HG03280 (cell line): Measurements from ENCODE around the gene GPSM3.
"Not testable (repeated sequence)": the region's sequence is repeated elsewhere in the genome, so short reads cannot be mapped to it uniquely, and the experiment has no call there.

Source experiments
- ATAC-seq: cut with Tn5 transposase; IDR thresholded peaks from one replicate; pipeline ENCODE4 v1.9.1; 2021; ENCODE audit warnings: mild to moderate bottlenecking, moderate library complexity; ENCODE audit not compliant: unreplicated experiment

GPSM3 gene

DNA sequence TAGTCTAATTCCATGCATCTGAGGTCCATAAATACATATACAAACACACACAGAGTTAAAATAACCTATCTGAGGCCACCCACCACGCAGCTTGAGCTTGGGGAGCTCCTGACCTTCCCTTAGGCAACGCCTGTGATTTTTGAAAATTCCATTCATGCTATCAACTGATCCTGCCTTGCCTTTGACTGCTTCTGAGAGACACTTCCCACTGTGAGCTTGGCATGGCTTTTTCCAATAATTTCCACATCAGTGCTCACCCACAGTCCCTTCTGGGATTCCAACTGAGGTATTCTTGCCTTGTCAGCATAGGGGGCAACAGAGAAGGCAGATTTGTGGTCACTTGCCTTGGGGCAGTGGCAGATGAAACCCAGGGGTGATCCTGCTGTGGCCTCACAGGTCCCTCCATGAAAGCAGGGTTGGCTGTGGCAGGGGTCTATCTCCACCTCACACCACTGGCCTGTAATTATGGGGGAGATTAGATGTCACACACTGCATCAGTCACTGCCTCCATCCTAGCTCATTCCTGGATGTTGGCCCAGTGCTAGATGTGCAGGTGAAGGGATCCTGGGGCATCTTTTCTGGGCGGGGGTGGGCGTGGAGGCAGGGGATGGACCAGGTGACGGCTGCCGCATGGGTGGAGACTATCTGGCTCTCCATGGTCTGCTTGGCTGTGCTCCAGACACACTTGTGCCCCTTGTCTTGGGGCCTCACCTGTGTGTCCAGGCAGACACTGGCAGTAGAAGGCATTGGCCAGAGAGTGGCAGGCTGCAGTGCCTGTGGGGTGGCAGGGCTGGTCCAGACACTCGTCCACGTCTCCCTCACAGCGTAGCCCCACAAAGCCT lies 11.2 kb upstream of the GPSM3 start:
- no peak for ATAC-seq

DNA sequence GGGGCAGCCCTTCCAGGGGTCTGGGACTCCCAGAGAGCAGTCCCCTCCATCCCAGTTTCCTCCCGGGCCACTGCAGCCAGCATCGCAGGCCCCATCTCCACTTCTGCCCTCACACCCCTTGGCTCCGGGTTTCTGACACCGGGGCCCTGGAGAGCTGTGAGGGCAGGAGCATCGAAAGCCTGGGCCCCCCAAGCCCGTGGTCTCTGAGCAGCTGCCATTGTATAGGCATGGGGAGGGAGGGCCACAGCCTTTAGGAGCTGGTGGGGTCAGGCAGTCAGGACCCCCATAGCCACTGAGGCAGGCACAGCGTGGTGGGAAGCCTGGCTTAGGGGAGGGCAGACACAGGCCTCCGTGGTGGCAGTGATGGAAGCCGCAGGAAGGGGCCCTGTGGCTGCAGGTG lies 9.7 kb upstream of the GPSM3 start:
- no peak for ATAC-seq

DNA sequence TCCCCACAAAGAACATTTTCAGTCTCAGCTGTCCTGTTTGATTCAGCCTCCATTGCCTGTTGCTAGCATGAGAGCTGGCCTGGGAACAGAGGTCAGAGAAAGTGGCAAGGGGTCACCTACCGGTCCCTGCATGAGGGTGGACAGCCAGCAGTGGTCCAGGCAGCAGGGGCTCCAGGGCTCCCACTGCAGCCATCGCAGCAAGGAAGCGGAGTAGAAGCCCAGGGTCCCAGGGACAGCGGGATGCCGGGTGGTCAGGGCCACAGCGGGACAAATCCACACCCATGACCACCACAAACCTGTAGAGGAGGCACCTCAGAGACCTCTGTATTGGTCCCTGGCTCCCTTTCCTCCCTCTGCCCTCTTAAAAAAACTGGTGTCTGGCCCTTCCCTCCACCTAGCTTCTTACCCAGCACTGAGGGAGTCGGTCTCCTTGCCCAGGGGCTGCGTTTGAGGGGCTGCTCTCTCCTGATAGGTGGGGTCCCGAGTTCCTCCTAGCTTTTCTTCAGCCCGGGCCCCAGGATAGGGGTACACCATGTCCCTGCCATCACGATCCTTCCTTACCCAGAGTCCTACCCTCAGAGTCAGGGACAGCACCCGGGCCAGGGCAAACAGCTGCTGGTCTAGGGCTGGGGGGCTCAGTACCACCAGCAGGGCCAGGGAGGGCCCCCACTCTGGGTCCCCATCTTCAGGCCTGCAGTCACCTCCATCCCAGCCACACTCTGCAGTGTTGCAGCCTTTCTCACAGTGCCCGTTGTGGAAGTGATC lies 8.4 kb upstream of the GPSM3 start:
- no peak for ATAC-seq

DNA sequence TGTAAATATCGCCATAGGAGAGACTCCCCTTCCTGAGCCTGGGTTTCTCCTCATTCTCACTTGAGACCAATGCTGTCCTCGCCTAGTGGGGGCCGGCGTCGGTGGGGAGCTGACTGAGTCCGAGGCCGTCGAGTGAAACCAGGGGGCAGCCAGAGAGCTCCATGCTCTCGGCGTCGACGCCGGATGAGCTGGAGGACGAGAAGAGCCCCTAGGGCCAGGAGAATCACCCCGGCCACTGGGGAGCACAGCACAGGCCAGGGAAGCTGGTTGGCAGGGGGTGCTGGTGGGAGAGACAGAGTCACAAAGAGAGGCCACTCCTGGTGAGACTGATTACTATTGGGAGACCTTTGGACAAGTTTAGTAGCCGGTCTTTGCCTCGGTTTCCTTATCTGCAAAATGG lies 6.4 kb upstream of the GPSM3 start:
- no peak for ATAC-seq

DNA sequence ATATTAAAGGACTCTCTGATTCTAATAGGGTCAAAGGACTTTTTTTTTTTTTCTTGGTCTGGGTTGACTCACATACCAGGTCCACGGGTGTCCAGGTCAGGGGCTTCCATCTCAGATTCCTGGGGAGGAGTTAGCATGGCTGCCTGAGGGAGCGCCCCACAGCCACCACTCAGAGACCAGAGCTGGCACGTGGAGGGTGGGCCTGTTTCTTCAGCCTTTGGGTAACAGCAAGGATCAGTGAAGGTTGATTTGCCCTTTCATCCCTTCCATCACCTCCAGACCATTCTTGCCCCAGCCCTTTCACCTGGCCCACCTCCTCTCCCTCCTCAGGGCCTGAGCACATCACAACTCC lies 5.9 kb upstream of the GPSM3 start:
- no peak for ATAC-seq

DNA sequence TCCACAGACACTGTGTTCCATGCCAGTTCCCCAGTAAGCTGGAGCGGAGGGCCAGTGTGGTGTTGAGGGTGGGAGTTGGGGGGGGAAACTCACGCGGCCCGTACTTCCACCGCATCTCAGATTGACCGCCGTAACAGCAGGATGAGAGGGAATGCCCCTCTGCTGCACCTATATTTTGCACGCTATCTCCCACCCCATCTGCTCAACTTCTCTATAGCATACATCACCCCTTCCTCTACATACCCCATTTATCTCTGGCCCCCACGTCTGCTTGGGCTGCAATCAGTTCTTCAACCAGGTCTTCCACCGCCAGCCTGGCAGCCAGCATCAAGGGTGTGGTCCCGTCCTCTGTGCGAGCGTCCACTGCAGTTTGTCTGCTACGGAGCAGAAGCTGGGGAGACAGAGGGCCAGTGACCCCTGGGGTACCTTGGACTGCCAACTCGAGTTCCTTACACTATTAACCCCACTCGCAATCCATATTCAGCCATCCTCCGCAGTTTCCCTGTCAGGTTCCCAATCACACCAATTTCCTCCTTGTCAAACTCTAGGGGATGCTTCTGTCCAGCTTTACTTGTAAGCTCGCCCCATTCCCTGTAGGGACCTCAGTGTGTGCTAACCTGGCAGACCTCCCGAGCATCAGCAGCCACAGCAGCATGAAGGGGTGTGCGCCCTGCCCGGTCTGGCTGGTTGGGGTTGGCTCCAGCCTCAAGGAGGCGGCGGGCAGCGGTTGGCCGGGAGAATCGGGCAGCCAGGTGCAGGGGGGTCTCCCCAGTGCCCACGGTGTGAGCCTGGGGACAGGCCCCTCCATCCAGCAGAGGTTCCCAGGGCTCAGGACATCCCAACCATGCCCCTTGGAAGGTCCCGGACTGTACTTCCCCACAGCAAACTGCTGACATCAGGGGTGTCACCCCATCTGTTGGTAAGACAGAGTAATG lies 4.5 kb upstream of the GPSM3 start:
- no peak for ATAC-seq

DNA sequence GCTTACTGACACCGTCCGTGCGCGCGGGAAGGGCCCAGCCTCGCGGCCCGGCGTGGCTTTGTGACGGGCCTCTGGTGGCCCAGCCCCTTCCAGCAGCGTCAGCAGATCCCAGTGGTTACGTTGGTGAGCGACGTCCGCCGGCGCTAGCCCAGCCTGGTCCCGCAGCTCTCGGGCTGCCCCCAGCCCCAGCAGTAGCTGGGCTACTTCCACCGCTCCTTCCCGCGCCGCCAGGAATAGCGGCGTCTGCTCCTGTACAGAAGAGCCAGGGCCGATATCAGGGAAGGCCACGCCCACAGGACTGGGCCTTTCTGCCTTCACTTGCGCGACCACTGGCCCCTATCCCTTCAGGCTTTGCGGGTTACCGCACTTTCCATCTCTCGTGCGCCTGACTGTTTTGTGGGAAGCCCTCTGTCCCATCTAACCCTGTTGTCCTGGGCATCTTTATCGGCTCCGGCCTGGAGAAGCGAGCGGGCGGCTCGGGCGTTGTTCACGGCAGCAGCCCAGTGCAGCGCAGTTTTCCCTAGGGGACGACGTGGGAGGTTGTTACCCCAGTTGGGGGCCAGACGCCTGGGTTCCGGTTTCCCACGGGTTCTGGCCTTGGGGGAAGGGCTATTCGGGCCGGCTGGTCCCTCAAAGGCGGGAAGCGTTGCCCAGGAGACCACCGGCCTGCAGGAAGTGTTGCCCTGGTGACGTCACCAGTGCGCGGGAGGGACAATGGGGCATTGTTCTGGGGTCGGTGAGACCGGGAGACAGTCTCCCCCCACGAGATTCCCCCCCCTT lies 3.6 kb upstream of the GPSM3 start:
- peak; percentile 84 for ATAC-seq

DNA sequence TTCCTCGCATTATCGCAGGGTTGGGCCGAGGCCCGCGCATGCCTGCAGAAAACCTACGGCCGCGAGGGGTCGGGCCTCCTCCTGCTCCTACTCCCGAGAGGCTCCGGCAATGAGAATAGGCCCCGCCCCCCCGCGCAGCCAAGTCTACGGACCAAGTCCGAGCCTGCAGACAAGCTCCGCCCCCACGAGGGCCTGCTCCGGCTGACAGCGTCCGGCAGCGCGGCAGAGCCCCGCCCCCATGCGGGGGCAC lies 3.1 kb upstream of the GPSM3 start:
- ATAC-seq, result peak; percentile 74

DNA sequence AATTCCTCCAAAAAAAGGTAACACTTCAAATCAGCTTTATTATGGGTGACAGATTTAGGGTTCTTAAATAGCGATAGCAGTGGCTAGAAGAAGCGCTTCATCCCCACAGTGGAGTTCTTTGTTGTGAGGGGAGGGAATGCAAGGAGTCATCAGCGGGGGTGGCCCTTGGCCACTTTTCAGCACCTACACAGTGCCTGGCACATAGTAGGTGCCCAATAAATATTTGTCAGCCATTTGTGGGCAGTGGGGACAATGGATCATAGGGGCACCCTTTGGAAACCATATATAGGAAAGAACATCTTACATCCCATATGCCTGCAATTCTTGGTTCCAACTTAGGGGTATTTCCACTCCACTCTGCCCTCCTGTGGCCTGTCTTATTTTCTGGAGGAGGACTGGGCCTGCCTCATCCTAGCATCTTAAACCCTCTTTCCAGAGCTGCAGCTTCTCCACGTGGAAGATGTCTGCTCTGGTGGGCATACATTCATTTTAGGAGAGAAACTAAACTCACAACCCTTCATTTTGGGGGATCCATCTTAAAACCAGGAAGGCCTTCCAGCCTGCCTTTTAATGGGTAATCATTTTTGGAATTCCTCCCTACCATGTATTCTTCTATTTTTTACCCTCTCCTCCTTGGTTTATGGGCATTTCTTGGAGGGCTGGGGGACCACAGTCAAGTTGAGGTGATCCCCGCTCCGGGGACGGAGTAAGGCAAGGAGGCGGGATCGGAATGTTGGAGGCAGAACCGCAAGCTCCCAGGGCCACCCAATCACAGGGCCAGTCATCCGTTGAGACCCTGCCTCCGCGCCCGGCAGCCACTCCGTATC lies 2.6 kb upstream of the GPSM3 start:
- no peak for ATAC-seq

DNA sequence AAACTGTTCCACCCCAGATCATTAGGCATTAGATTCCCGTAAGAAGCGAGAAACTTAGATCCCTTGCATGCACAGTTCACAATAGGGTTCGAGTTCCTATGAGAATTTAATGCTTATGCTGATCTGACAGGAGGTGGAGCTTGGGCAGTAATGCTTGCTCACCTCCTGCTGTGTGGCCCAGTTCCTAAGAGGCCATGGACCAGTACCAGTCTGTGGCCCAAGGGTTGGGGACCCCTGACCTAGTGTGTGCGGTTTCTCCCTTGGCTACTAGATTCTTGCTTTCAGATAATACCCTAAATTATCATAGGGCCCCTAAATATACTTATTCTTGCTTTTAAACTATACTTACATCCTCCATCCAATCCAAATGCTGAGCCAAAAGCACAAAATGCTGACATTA lies 1.9 kb upstream of the GPSM3 start:
- ATAC-seq, result no peak

DNA sequence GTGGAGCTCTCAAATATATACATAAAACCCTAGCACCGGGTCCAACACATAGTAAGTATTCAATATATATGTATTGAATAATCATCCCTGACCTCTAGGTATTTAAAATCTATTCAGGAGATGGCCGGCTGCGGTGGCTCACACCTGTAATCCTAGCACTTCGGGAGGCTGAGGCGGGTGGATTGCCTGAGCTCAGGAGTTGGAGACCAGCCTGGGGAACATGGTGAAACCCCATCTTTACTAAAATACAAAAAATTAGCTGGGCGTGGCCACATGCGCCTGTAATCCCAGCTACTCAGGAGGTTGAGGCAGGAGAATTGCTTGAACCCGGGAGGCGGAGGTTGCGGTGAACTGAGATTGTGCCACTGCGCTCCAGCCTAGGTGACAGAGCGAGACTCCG lies 653 bp upstream of the GPSM3 start:
- not testable (repeated sequence) for ATAC-seq

DNA sequence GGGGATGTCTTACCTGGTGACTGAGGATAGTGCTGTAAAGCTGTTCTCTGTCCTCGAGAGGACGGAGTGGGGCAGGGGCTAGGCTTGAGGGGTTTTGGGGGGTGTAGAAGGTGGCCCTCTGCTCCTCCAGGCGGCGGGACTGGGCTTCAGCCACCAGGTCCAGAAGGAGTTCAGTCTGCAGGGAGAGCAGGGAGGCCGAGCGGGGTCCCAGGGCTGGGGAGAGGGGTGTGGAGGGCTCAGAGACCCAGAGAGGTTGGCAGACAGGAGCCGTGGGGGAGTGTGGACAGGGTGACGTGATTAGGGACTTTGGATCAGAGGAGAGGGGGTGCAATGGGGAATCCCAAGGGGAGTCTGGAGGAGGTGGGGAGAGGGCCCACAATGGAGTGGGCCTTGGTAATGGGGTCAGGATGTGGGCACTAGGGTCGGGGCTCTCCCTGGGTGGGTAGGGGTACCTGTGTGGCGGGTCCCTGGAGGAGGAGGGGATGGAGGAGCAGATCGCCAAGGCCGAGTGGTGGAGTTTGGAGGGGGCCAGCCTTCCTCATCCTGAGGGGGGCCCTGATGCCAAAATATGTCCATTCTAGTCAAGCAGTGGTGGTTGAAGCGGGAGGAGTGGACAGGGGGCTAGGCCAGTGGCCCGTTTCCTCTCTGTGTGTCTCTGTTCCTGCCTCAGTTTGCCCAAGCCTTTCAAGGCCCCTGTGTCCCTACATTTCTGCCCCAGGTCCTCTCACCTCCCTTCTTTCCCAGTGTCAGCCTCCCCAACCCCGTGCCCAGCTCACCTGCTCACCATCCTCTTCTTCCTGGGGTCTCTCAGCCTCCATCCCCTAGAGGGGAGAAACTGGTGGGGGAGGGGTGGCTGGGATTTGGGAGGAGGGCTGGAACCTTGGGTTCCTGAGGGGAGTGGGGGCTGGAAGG lies 491 bp downstream of the GPSM3 start:
- no peak for ATAC-seq

DNA sequence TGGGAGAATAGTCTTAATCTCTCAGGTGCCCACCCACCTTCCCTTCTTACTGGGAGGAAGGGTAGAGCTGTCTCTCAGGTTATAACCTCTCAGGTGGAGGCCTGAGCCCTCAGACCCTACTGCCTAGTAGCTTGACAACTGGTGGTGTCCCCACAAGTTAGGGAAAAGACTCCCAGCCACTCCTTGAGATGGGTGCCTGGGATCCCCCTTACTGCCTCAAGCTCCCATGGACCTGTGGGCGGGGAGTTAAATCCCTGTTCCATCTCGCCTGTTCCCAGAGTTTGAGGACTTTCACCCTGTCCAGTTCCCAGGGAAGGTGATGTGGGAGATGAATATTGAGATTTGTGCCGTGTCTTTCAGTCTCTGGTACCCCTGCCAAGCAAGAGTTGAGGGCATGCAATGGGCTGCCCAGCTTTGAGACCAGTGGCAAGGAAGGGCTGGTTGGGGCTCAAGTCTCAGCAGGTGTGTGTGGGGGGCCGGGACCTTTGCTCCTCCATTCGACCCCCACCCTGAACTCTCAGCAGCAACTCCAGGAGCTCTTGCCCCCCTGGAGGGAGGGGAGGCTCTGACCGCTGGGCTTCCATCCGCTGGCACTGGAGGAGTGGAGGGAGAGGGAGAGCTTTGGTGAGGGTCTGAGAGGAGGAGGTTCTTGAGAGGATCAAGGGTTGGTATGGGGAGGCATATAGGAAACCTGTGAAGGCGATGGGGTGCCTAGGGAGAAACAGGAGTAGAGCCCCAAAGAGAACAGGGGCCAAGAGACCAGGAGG lies 1.3 kb downstream of the GPSM3 start:
- ATAC-seq, result no peak

DNA sequence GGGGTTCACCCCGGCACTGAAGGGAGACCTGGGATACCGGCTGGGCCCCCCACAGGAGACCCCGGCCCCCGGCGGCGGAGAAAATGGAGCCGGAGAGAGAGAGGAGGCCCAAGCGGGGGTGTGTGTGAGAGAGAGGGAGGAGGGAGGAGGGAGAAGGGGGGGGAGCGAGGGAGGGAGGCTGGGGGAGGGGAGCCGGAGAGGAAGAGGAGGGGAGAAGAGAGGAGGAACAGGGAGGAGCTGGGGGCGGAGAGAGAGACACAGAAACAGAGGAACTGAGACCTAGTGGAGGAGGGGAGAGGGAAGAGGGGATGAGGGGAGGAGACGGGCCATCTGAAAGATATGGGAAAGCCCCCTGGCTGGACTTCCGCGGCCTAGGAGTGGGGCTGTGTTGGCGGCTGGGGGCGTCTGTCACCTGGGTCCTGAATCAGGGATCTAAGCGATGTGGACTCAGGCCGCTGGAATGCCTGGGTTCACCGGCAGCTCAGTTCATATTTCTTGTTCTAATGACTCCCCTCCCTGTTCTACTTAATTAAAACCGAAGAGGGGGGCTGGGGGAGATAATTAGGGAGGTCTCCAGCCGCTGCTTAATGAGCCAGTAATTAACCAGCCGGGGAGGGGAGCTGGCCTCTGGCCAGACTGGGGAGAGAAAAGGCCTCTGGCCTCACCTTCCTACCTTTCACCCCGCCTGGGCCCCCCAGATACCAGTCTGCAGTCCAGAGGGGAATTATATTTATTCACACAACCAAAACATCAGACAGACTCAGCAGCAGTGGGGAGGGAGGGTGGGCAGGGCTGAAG lies 2.2 kb downstream of the GPSM3 start, which contains the start of gene PBX2:
TSS of gene PBX2 (minus strand) at position 149 of the 798 bp plus-strand sequence. CDS start 287 bp downstream, outside the sequence.
- ATAC-seq, result peak; percentile 68

DNA sequence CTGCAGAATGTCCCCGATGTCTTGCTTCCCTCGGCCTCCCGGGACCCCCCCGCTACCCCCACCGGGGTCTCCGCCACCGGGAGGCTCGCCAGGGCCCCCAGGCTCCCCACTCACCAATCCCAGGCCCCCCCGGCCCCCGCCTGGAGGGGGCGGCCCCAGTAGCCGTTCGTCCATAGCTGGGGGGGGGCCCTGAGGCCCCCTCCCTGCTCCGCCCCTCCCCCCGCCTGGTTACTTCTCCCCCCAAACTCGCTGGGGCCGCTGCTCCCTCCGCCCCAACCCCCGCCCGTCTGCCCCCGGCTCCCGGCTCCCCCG lies 2.7 kb downstream of the GPSM3 start:
- ATAC-seq, result no peak

DNA sequence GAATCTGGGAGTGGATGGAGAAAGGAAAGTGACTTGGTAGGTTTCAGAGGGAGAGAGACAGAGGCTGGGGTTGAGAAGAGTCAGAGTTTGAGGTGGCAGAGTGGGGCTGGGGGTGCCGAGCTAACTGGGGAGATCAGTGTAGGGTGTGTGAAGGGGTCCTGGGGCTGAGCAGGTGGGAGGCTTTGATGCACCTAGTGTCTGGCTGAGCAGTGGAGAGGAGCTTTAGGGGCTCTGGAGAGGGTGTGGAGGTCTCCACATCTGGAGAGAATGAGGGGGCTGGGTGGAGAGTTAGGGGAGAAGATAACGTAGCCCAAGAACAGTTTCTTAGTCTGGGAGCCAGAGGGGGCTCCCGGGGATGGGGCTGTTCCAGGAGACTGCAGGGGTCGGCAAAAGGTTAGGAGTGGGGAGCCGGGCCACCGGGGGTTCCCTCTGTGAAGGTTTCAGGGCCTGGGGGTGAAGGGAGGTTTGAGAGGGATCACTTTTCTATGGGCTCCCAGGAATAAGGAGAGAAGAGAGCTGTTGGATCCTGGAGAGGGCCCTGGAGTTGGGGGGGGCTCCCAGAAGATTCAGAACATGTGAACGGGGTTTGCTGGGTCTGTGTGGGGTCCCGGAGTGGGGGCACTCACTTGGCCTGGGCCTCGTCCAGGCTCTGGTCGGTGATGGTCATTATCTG lies 3.2 kb downstream of the GPSM3 start:
- ATAC-seq, result no peak
